HepG2 (cell line): ENCODE data around the gene PIANP. TPM values are rescaled to one million over a fixed set of nuclear protein-coding genes. Genes with fewer than 3 reads are reported as not detected.
A peak's percentile ranks its signal among the peaks of the same experiment; 100 is the strongest.

Source experiments
- ATF5 ChIP-seq: sonication (generic); formaldehyde crosslinking; IDR thresholded peaks from 2 replicates; pipeline ENCODE4 v1.4.0; 2020; ENCODE audit warnings: mild to moderate bottlenecking, low read depth, missing genetic modification reagents
- ATF6 ChIP-seq: sonication (generic); formaldehyde crosslinking; conservative IDR thresholded peaks from 2 replicates; pipeline ENCODE4 v1.4.0; 2020; ENCODE audit warnings: missing genetic modification reagents
- BRD4 ChIP-seq: sonication (generic); formaldehyde crosslinking; IDR thresholded peaks from 2 replicates; pipeline ENCODE4 v1.4.0; 2020; ENCODE audit warnings: missing genetic modification reagents
- CERS6 ChIP-seq: sonication (generic); formaldehyde crosslinking; IDR thresholded peaks from 2 replicates; pipeline ENCODE4 v1.5.0; 2020; ENCODE audit warnings: missing genetic modification reagents
- FOXK1 ChIP-seq: sonication (generic); formaldehyde crosslinking; IDR thresholded peaks from 2 replicates; pipeline ENCODE4 v1.4.0; 2020; ENCODE audit warnings: low read depth, missing genetic modification reagents, borderline replicate concordance
- IRF9 ChIP-seq: sonication (generic); formaldehyde crosslinking; IDR thresholded peaks from 2 replicates; pipeline ENCODE4 v1.8.0; 2022; ENCODE audit warnings: missing genetic modification reagents, mild to moderate bottlenecking, borderline replicate concordance
- KLF11 ChIP-seq: IDR thresholded peaks from 2 replicates; pipeline ENCODE4 v1.6.1; 2016; ENCODE audit warnings: missing compliant biosample characterization
- MTA1 ChIP-seq: sonication (generic); formaldehyde crosslinking; IDR thresholded peaks from 2 replicates; pipeline ENCODE4 v1.4.0; 2020; ENCODE audit warnings: missing genetic modification reagents, mild to moderate bottlenecking, borderline replicate concordance
- NFIC ChIP-seq: IDR thresholded peaks from 2 replicates; pipeline ENCODE4 v1.6.1; 2012; ENCODE audit warnings: mild to moderate bottlenecking, low read length, inconsistent platforms
- NRL ChIP-seq: sonication (generic); formaldehyde crosslinking; IDR thresholded peaks from 2 replicates; pipeline ENCODE4 v1.5.0; 2020; ENCODE audit warnings: missing genetic modification reagents, mild to moderate bottlenecking, moderate library complexity, borderline replicate concordance
- RERE ChIP-seq: IDR thresholded peaks from 2 replicates; pipeline ENCODE4 v1.6.1; 2016; ENCODE audit warnings: low read depth, missing genetic modification reagents, missing compliant biosample characterization
- TBX3 ChIP-seq: fragments of 450-650 bp; IDR thresholded peaks from 2 replicates; pipeline ENCODE4 v1.6.1; 2017; ENCODE audit warnings: antibody characterized with exemption, mild to moderate bottlenecking, inconsistent platforms, borderline replicate concordance
- ZFX ChIP-seq: sonication (generic); formaldehyde crosslinking; IDR thresholded peaks from 2 replicates; pipeline ENCODE4 v1.4.0; 2020; ENCODE audit warnings: mild to moderate bottlenecking, low read depth, missing genetic modification reagents, moderate library complexity
- ZNF230 ChIP-seq: sonication (generic); formaldehyde crosslinking; IDR thresholded peaks from 2 replicates; pipeline ENCODE4 v1.4.0; 2020; ENCODE audit warnings: mild to moderate bottlenecking, missing genetic modification reagents
- ZNF446 ChIP-seq: sonication (generic); formaldehyde crosslinking; IDR thresholded peaks from 2 replicates; pipeline ENCODE4 v1.5.0; 2020; ENCODE audit warnings: mild to moderate bottlenecking, missing genetic modification reagents
- ZNF619 ChIP-seq: sonication (generic); formaldehyde crosslinking; IDR thresholded peaks from 2 replicates; pipeline ENCODE4 v1.4.0; 2020; ENCODE audit warnings: mild to moderate bottlenecking, missing genetic modification reagents
- ZNF737 ChIP-seq: sonication (generic); formaldehyde crosslinking; IDR thresholded peaks from 2 replicates; pipeline ENCODE4 v1.5.0; 2020; ENCODE audit warnings: missing genetic modification reagents, mild to moderate bottlenecking, borderline replicate concordance
- ZNF883 ChIP-seq: sonication (generic); formaldehyde crosslinking; IDR thresholded peaks from 2 replicates; pipeline ENCODE4 v1.5.1; 2020; ENCODE audit warnings: mild to moderate bottlenecking, missing genetic modification reagents; ENCODE audit errors: not compliant biosample characterization
- polyA plus RNA-seq, 8 experiments: library from polyadenylated mRNA; depleted of rRNA in 3 of 8; stranded (reverse) in 7 of 8; unstranded in 1 of 8; fragments of >200 nt; fragmentation: Illumina TruSeq in 4 of 8; extraction: Trizol in 4 of 8; gene quantifications; 2 replicates each; pipeline versions ENCODE4 v1.2.1 to v1.2.3, GENCODE V29; 2011 to 2016; ENCODE audit warnings: low read depth in 4 of 8, missing spikeins in 1 of 8, mixed read lengths in 1 of 8; ENCODE audit not compliant: insufficient read depth in 1 of 8
- total RNA-seq, 5 experiments: library from RNA; depleted of rRNA; stranded (reverse); fragments of >200 nt; fragmentation: Illumina TruSeq; extraction: Trizol; gene quantifications; 2 replicates each; pipeline ENCODE4 v1.2.3, GENCODE V29; 2016; ENCODE audit warnings: low read depth in 1 of 5

PIANP gene
- total and polyA plus RNA-seq, 2 of the 13 experiments (the other 11 are each of a cell fraction or from before 2014, with no cell fraction given) = not detected

- no peak for TF ChIP-seq CERS6
- no peak for TF ChIP-seq RERE (CRISPR knock-in tag)
- TF ChIP-seq MTA1 = peak; percentile 29; the same call in 1 of the 2 replicates
- TF ChIP-seq ZNF446 = no peak
- TF ChIP-seq KLF11 = no peak
- peak; percentile 75; the same call in 1 of the 2 replicates for TF ChIP-seq NRL (CRISPR knock-in tag)
- TF ChIP-seq FOXK1 (CRISPR knock-in tag) = peak; percentile 69; the same call in 1 of the 2 replicates
- TF ChIP-seq IRF9 (CRISPR knock-in tag) = no peak
- TF ChIP-seq TBX3 = 0 out of 2 replicates have a peak, but pooled peaks have one; percentile 9
- TF ChIP-seq ATF5 (CRISPR knock-in tag) = no peak; the same call in 1 of the 2 replicates
- TF ChIP-seq ZNF230 (CRISPR knock-in tag) = no peak
- TF ChIP-seq NFIC = 0 out of 2 replicates have a peak, but pooled peaks have one; percentile 45
- 0 out of 2 replicates have a peak, but pooled peaks have one; percentile 55 for TF ChIP-seq BRD4 (CRISPR knock-in tag)
- TF ChIP-seq ATF6 (CRISPR knock-in tag) = no peak
- TF ChIP-seq ZNF619 (CRISPR knock-in tag) = no peak
- no peak for TF ChIP-seq ZNF883 (CRISPR knock-in tag)
- TF ChIP-seq ZNF737 (CRISPR knock-in tag) = no peak
- peak; percentile 45; the same call in 1 of the 2 replicates for TF ChIP-seq ZFX
These were observed 11.4 kb downstream of the PIANP start, which contains the start of gene ZNF384 (continued) for GRCh38 chr12:6688999-6689882.
